GM12891 (cell line): ENCODE results near the gene KTI12.

Experiments
- DNase-seq: peaks from one replicate; pipeline ENCODE4 v3.0.0; 2011; ENCODE audit warnings: low spot score; ENCODE audit not compliant: insufficient read length
- FAIRE-seq: peaks from 2 replicates; lab custom pipeline; 2011; peaks lifted over from hg19 to GRCh38; lab: Jason Lieb, UNC
- PAX5 ChIP-seq: IDR thresholded peaks from 2 replicates; pipeline ENCODE4 v1.6.1; 2011; ENCODE audit warnings: low read length, moderate library complexity, mild to moderate bottlenecking; ENCODE audit not compliant: insufficient read depth, severe bottlenecking
- POLR2A ChIP-seq: IDR thresholded peaks from 2 replicates; pipeline ENCODE4 v1.6.1; 2011; ENCODE audit warnings: low read depth, low read length, control low read depth
- POLR2AphosphoS5 ChIP-seq: IDR thresholded peaks from 2 replicates; pipeline ENCODE4 v1.6.1; 2011; ENCODE audit warnings: low read depth, low read length, control low read depth
- POU2F2 ChIP-seq: IDR thresholded peaks from 2 replicates; pipeline ENCODE4 v1.6.1; 2011; ENCODE audit warnings: low read depth, mild to moderate bottlenecking, control low read depth, low read length, moderate library complexity
- SPI1 ChIP-seq: IDR thresholded peaks from 2 replicates; pipeline ENCODE4 v1.6.1; 2011; ENCODE audit warnings: low read depth, low read length, control low read depth
- TAF1 ChIP-seq: IDR thresholded peaks from 2 replicates; pipeline ENCODE4 v1.6.1; 2011; ENCODE audit warnings: low read depth, low read length, control low read depth

KTI12 gene

DNA sequence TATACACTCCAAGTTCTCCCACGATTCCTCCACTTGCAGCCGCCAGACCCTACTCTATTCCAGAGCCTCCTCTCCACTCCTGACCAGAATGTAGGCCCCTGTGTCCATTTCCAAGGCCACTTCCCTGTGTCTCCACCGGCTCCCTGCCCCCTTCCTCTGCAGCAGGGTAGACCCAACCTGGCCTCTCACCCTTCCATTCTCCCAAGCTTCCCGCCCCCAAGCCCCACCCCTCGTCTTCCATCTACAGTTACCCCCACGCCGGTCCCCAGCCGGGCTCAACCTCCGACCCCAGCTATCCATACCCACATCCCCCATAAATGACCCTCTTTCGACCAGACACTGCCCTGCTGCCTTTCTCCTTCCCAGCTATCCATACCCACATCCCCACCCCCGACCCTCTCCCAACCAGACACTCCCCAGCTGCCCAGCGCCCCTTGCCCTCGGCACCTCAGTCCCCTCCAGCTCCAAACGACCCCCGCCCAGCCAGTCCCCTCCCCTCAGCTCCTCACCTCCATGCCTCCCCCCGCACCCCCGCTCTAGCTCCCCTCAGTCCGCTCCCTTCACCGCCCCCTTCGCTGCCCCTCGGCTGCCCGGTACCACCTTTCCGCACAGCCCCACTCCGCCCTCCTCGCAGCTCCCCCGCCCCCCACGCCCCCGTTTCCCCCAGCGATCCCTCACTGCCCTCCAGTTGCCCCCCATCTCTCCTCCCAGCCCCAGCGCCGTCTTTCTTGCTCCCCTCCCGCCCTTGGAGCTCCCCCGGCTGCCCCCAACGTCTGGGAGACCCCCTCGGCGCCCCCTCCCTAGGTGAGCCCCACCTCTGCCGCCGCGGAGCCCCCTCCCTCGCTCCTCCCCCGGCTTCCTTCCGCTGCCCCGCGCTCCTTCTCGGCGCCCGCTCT lies 43.8 kb downstream of the KTI12 start:
- DNase-seq (no peak), FAIRE-seq (no peak)
- no peak for TF ChIP-seq POLR2A
- TF ChIP-seq POLR2AphosphoS5 = no peak
- no peak for TF ChIP-seq SPI1
- TF ChIP-seq POU2F2 = no peak
- TF ChIP-seq TAF1 = no peak
- TF ChIP-seq PAX5 = no peak

DNA sequence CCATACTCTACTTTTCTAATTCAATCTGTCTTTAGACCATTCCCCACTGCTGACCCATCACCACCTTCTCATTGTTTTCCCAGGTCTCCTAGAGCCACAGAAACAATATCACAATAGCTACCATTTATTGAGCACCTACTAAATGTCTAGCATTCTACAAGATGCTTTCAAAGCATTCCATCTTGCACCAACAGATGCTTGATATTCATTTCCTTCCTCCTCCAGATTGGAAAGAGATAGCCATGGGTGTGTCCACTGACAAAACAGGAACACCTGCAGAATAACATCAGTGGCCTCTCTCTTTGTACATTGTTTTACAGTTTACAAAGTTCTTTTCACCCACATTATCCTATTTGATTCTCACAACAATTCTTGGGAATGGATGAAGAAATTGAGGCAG lies 45.4 kb downstream of the KTI12 start:
- TF ChIP-seq POLR2A = no peak
- TF ChIP-seq POLR2AphosphoS5 = no peak
- no peak for TF ChIP-seq TAF1
- no peak for TF ChIP-seq PAX5
- no peak for TF ChIP-seq SPI1
- TF ChIP-seq POU2F2 = no peak
- DNase-seq (no peak), FAIRE-seq (no peak)

DNA sequence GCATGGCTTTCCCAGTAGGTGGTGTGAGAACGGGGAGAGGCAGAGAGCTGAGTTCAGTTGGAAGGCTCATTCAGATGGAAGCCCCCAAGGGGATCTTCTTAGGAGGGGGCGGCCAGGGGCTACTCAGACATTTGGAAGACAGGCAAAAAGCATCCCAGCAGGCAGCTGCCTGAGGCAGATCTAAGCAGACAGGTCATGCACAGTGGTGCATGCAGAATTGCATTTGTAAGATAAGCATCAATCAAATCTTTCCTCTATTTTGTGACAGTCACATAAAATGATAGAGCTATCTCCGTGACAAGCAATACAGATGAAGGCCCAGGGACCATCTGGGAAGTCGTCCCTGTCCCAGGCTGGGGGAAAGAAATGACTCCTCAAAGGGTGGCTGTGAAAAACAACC lies 46.9 kb downstream of the KTI12 start:
- FAIRE-seq (no peak), DNase-seq (no peak)
- TF ChIP-seq TAF1 (no peak), SPI1 (no peak), PAX5 (no peak), POLR2AphosphoS5 (no peak), POLR2A (no peak), POU2F2 (no peak)

GRCh38 chr1:51982161-51982560 lies 51.4 kb downstream of the KTI12 start:
- DNase-seq (no peak), FAIRE-seq (no peak)
- no peak for TF ChIP-seq POLR2AphosphoS5
